Mesenchymal stem cell (in vitro differentiated cells and primary cell): Measurements from ENCODE around the gene FMNL1.

Experiments
- DNase-seq: peaks from one replicate; pipeline ENCODE4 v3.0.0-alpha.2; 2013
- H2AFZ ChIP-seq: one replicate; pipeline ENCODE4 v1.6.1; 2013; ENCODE audit warnings: low read depth, mild to moderate bottlenecking, control low read depth, inconsistent platforms, low read length, moderate library complexity
- H2AK5ac ChIP-seq: 2 replicates; pipeline ENCODE4 v1.6.1; 2013; ENCODE audit warnings: low read length, moderate library complexity, mild to moderate bottlenecking, inconsistent platforms; ENCODE audit not compliant: severe bottlenecking
- H2BK120ac ChIP-seq: one replicate; pipeline ENCODE4 v1.6.1; 2013; ENCODE audit warnings: low read depth, mild to moderate bottlenecking, inconsistent platforms, low read length, moderate library complexity
- H2BK12ac ChIP-seq, 2 experiments: one replicate each; pipeline ENCODE4 v1.6.1; 2013; ENCODE audit warnings: inconsistent platforms in 2 of 2, low read length in 2 of 2, mild to moderate bottlenecking in 2 of 2, moderate library complexity in 2 of 2, control low read depth in 1 of 2
- H2BK15ac ChIP-seq: one replicate; pipeline ENCODE4 v1.6.1; 2013; ENCODE audit warnings: mild to moderate bottlenecking, low read depth, inconsistent platforms; ENCODE audit not compliant: poor library complexity, severe bottlenecking
- H2BK5ac ChIP-seq: 2 replicates; pipeline ENCODE4 v1.6.1; 2013; ENCODE audit warnings: low read depth, mild to moderate bottlenecking, low read length, control low read depth, inconsistent platforms; ENCODE audit not compliant: poor library complexity, severe bottlenecking
- H3K14ac ChIP-seq, 2 experiments: one replicate each; pipeline ENCODE4 v1.6.1; 2013; ENCODE audit warnings: inconsistent platforms in 2 of 2, low read length in 2 of 2, control low read depth in 1 of 2, mild to moderate bottlenecking in 1 of 2, moderate library complexity in 1 of 2
- H3K18ac ChIP-seq, 2 experiments: one replicate each; pipeline ENCODE4 v1.6.1; 2013; ENCODE audit warnings: inconsistent platforms in 2 of 2, low read length in 2 of 2, control low read depth in 1 of 2, low read depth in 1 of 2, mild to moderate bottlenecking in 1 of 2
- H3K23ac ChIP-seq, 2 experiments: one replicate each; pipeline ENCODE4 v1.6.1; 2013; ENCODE audit warnings: inconsistent platforms in 2 of 2, low read length in 2 of 2, mild to moderate bottlenecking in 2 of 2, moderate library complexity in 2 of 2, control low read depth in 1 of 2
- H3K27ac ChIP-seq: 2 replicates; pipeline ENCODE4 v1.5.1; 2013; ENCODE audit warnings: mild to moderate bottlenecking, moderate library complexity, low read length, control low read depth, inconsistent platforms; ENCODE audit not compliant: poor library complexity, severe bottlenecking
- H3K27me3 ChIP-seq, 2 experiments: 2 replicates each; pipeline versions ENCODE4 v1.6.1 to v1.7.0; 2013; ENCODE audit warnings: low read length in 2 of 2, mild to moderate bottlenecking in 2 of 2, moderate library complexity in 2 of 2, control low read depth in 1 of 2, inconsistent platforms in 1 of 2; ENCODE audit not compliant: control insufficient read depth in 1 of 2, insufficient read depth in 1 of 2
- H3K36me3 ChIP-seq, 2 experiments: 2 replicates each; pipeline versions ENCODE4 v1.6.1 to v1.7.0; 2013; ENCODE audit warnings: low read length in 2 of 2, control low read depth in 1 of 2, inconsistent platforms in 1 of 2, low read depth in 1 of 2, mild to moderate bottlenecking in 1 of 2; ENCODE audit not compliant: insufficient read depth in 2 of 2, control insufficient read depth in 1 of 2
- H3K4ac ChIP-seq, 2 experiments: one replicate each; pipeline ENCODE4 v1.6.1; 2013; ENCODE audit warnings: inconsistent platforms in 2 of 2, low read length in 2 of 2, mild to moderate bottlenecking in 2 of 2, moderate library complexity in 2 of 2, control low read depth in 1 of 2, low read depth in 1 of 2
- H3K4me1 ChIP-seq: 2 replicates; pipeline ENCODE4 v1.6.1; 2013; ENCODE audit warnings: low read depth, low read length, control low read depth; ENCODE audit not compliant: control insufficient read depth, insufficient read depth
- H3K4me2 ChIP-seq: 2 replicates; pipeline ENCODE4 v1.6.1; 2013; ENCODE audit warnings: low read length, mild to moderate bottlenecking, inconsistent platforms; ENCODE audit not compliant: poor library complexity, severe bottlenecking
- H3K4me3 ChIP-seq, 2 experiments: 2 replicates each; pipeline versions ENCODE4 v1.5.1 to v1.7.0; 2013; ENCODE audit warnings: low read length in 2 of 2, mild to moderate bottlenecking in 2 of 2, control low read depth in 1 of 2, low read depth in 1 of 2; ENCODE audit not compliant: insufficient read depth in 1 of 2
- H3K79me1 ChIP-seq: replicated peaks from 2 replicates; pipeline ENCODE4 v1.6.1; 2013; ENCODE audit warnings: mild to moderate bottlenecking, control low read depth, low read length, inconsistent platforms; ENCODE audit not compliant: poor library complexity, severe bottlenecking
- H3K9ac ChIP-seq: 2 replicates; pipeline ENCODE4 v1.7.0; 2013; ENCODE audit warnings: mild to moderate bottlenecking, low read length, moderate library complexity
- H3K9me3 ChIP-seq: 2 replicates; pipeline ENCODE4 v1.7.0; 2013; ENCODE audit warnings: mild to moderate bottlenecking, low read length; ENCODE audit not compliant: control insufficient read depth
- H4K8ac ChIP-seq: one replicate; pipeline ENCODE4 v1.6.1; 2013; ENCODE audit warnings: inconsistent platforms, mild to moderate bottlenecking, low read length, moderate library complexity
- H4K91ac ChIP-seq: one replicate; pipeline ENCODE4 v1.6.1; 2013; ENCODE audit warnings: mild to moderate bottlenecking, low read length, inconsistent platforms
- WGBS: methylation state at CpG from one replicate; pipeline ENCODE4 v1.1.7; 2013; ENCODE audit warnings: mixed read lengths; 5-methylcytosine and 5-hydroxymethylcytosine counted together

The FMNL1 gene

GRCh38 chr17:45230787-45231480 lies 9.2 kb downstream of the FMNL1 start:
- Histone ChIP-seq H3K27me3 (peaks cover 0 to 2% of the 10 kb centered on the region in 2 experiments), H2AK5ac (no peak overlapping the region), H3K18ac (no peak overlapping the region), H3K9ac (peak overlapping the region; percentile 45), H3K36me3 (no peaks in the 10 kb centered on the region), H2BK120ac (no peak overlapping the region), H3K79me1 (no peaks in the 10 kb centered on the region), H2BK15ac (peak overlapping the region; percentile 82), H4K91ac (no peak overlapping the region), H4K8ac (no peak overlapping the region), H2AFZ (no peak overlapping the region), H3K14ac (peak overlapping the region in 1 of 2 experiments; percentile 37), H3K4ac (no peak overlapping the region), H3K9me3 (no peaks in the 10 kb centered on the region), H3K23ac (no peak overlapping the region), H2BK5ac (no peak overlapping the region), H3K4me1 (peaks cover 37% of the 10 kb centered on the region), H2BK12ac (no peak overlapping the region), H3K4me3 (peak overlapping the region in 1 of 2 experiments; percentile 34), H3K27ac (no peak overlapping the region), H3K4me2 (no peak overlapping the region)
- DNase-seq, result peak; percentile 38
- WGBS, result 57% methylated on average over 12 of the region's 12 CpGs

- Histone ChIP-seq H2AFZ (no peak overlapping the region), H3K27ac (no peak overlapping the region), H2BK15ac (no peak overlapping the region), H2AK5ac (no peak overlapping the region), H2BK120ac (no peak overlapping the region), H3K4me2 (no peak overlapping the region), H3K4me1 (peaks cover 33% of the 10 kb centered on the region), H3K23ac (no peak overlapping the region), H3K4me3 (no peak overlapping the region), H3K14ac (no peak overlapping the region), H3K18ac (no peak overlapping the region), H3K27me3 (peaks cover 0 to 2% of the 10 kb centered on the region in 2 experiments), H4K8ac (no peak overlapping the region), H4K91ac (no peak overlapping the region), H3K9ac (peak overlapping the region; percentile 45), H3K9me3 (no peaks in the 10 kb centered on the region), H3K79me1 (no peaks in the 10 kb centered on the region), H2BK12ac (no peak overlapping the region), H2BK5ac (no peak overlapping the region), H3K36me3 (no peaks in the 10 kb centered on the region), H3K4ac (no peak overlapping the region)
- WGBS, result 71% methylated on average over 19 of the region's 19 CpGs
- DNase-seq, result no peak
These were observed 9.9 kb downstream of the FMNL1 start for GRCh38 chr17:45231481-45232116.

DNA sequence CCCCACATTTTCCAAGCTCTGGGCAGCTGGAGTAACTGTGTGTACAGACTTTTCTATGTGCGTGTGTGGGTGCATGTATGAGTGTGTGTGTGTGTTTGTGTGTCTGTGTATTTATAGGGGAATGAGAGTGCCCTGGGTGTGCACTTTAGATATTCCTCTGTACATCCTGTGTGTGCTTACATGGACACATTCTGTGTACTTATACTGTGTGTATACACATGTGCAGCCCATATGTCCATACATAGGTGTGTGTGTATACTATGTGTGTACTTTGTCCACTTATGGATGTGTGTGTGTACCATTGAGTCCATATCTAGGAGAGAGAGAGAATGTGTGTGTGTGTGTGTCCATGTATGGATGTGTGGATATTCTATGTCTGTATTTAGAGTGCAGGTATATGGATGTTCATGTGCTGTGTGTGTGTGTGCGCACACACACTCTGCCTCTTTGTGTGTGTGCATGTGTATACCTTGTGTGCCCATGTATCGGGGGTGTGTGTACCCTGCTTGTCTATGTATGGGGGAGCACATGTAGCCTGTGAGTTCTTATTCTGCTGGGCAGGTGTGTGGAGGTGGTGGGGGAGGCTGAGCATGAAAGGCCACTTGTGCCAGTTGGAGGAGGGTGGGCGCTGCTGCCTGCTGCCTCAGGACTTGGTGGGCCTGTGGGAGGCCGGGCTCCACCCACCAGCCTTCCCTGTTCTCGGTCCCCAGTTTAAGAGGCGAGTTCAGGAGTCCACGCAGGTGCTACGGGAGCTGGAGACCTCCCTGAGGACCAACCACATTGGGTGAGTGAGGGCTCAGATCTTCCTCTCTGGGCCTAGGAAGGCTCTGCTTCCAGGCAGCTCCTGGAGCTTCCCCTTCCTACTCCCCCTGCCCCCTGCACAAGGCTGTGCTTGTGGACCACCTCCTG lies 11.1 kb downstream of the FMNL1 start:
- H3K18ac ChIP-seq, result no peak overlapping the region
- no peak overlapping the region for H2AFZ ChIP-seq
- peaks cover 29% of the 10 kb centered on the region for H3K4me1 ChIP-seq
- H4K8ac ChIP-seq, result no peak overlapping the region
- no peaks in the 10 kb centered on the region for H3K9me3 ChIP-seq
- no peak overlapping the region for H3K4ac ChIP-seq
- H3K27ac ChIP-seq, result no peak overlapping the region
- H3K23ac ChIP-seq, result no peak overlapping the region
- no peak overlapping the region for H2BK5ac ChIP-seq
- peaks cover 0 to under 1% of the 10 kb centered on the region in 2 experiments for H3K36me3 ChIP-seq
- peaks cover 0 to 2% of the 10 kb centered on the region in 2 experiments for H3K27me3 ChIP-seq
- H3K14ac ChIP-seq, result no peak overlapping the region
- DNase-seq, result no peak
- WGBS, result 91% methylated on average over 7 of the region's 9 CpGs
- no peak overlapping the region for H3K4me3 ChIP-seq
- no peak overlapping the region for H2BK120ac ChIP-seq
- H2BK12ac ChIP-seq, result no peak overlapping the region
- H2AK5ac ChIP-seq, result no peak overlapping the region
- no peak overlapping the region for H2BK15ac ChIP-seq
- H3K4me2 ChIP-seq, result no peak overlapping the region
- H3K9ac ChIP-seq, result no peak overlapping the region
- H4K91ac ChIP-seq, result no peak overlapping the region
- H3K79me1 ChIP-seq, result no peaks in the 10 kb centered on the region
